ENCODE data around the gene WDR62.
"Not testable (repeated sequence)": the region's sequence is repeated elsewhere in the genome, so short reads cannot be mapped to it uniquely, and the experiment has no call there.

Gene WDR62

GRCh38 chr19:36113425-36113824 is 58.7 kb downstream of the WDR62 start:
- no peak for DNase-seq

DNA sequence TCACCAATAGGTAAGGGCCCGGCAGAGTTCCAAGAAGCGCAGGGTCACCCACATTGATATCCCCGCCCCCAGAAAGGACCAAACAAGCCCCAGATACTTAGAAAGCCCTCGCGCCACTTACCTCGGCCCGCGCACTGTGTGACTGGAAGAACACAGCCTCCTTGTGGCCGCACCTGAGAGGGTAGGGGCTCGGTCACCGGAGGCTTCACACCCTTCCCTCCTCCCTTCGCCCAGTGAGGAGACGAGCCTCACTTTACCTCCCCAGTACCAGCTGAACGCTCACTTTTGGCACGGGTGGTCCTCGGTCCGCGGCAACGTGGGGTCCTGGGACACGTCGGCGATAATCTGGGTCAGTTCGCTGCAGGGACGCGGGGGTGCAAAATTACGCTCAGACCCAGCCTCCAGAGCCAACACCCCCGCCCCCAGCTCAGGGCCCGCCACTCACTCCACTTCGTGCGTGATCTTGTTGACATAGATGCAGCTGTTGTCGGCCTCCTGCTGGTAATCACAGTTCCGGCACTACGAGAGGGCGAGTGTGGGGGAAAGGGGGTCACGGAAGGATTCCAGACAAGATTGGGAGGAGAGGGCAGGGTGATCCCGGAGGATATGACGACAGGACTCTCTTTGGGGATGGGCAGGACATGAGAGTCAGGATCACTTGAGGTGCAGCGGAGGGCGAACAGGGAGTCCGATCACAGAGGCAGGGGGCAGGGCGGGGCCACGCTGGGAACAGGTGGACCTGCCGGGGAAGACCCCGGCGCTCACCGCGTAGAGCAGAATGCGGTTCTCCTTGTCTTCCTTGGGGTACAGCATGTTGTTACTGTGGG is 59.4 kb downstream of the WDR62 start:
- DNase-seq, result no peak

DNA sequence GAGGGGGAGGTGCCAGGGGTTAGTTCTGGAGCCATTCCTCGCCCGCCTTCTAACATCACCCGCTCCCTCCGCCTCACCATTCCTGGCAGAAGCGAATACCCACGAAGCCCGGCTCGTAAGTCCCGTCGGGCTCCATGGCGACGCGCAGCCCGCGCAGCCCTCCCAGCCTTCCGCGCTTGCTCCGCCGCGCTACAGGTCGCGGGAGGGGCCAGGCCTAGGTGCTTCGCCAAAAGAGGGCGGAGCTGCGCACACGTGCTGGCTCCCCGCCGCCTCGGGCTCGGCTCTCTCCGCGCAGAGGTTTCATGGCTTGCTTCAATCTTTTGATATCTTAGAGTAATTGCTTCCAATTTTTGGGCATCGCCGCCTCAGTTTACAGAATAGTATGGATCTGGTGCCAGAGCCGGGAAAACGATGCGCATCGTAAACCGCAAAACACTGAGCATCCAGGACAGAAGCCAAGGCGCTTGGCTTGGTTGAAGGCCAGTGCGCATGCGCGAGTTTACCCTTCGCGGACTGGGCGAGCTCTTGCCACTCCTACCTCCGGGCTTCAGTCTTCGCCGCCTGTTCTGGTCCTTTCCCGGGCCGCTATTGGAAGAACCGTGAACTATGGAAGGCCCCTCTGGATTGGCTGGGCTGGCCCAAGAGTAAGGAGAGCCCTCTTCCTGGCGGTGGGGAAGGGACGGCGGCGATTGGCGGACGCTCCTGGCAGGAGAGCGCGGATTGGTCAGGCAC is 60.2 kb downstream of the WDR62 start, which contains the start of gene POLR2I:
POLR2I (minus strand) TSS at position 155 of the 732 bp plus-strand sequence; CDS start at position 136, 19 bp downstream.
- peak; percentile 99 for DNase-seq

- DNase-seq, result peak; percentile 95
These were observed 61.0 kb downstream of the WDR62 start, which contains the start of gene TBCB for GRCh38 chr19:36115453-36116343. Gene TBCB (plus strand): TSS chr19:36115468. CDS start chr19:36115561, 93 bp downstream.

DNA sequence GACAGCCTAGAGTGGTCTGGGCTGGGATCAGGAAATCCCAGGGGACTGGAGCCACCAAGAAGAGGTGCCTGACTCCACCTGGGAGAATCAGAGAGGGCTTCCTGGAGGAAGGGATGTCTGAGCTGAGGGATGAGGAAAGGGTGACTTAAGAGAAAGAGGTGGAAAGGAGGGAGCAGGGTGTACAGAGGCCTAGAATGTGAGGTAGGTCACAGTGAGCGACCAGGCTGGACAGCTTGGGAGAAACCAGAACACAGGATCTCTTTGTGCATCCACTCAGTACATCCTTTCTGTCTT is 61.6 kb downstream of the WDR62 start:
- no peak for DNase-seq

GRCh38 chr19:36120092-36120983 is 65.6 kb downstream of the WDR62 start:
- no peak for DNase-seq

GRCh38 chr19:36120984-36121358 is 66.3 kb downstream of the WDR62 start:
- no peak for DNase-seq

DNA sequence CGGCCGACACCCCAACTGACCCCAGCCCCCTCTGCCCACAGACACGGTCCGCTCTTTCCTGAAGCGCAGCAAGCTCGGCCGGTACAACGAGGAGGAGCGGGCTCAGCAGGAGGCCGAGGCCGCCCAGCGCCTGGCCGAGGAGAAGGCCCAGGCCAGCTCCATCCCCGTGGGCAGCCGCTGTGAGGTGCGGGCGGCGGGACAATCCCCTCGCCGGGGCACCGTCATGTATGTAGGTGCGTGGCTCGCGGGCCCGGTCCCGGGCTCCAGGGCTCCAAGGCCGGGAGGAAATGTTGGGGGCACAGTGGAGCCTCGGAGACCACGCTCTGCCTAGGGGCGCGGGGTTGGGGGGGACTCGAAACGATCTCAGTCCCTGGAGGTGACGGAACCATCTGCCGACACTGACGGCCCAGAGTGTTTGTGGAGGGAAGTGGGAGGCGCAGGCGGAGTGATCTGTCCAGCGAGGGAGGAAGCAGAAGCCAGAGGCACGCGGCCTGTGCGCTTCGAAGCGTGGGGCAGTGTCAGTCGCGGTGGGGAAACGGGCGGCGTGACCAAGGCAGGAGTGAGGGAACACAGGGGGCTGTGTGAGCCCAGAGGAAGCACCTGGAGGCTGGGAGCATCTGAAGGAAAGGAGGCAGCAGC is 66.9 kb downstream of the WDR62 start:
- DNase-seq, result no peak

GRCh38 chr19:36125557-36125956 is 70.9 kb downstream of the WDR62 start:
- no peak for DNase-seq

DNA sequence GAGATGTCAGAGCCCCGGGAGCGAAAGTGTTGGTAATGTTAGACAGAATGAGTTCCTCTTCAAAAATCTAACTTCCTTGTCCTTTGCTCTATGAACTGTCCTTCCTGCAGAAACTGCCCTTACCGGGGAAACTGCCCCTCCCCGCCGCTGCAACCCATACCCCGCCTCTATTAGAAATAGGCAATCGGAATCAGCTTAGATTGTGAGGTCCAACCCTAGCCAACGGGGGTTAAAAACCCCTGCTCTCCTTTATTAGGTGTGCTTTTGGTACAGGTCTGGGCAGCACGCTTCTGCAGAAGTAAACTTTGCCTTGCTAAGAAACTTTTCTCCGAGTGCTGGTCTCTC is 73.7 kb downstream of the WDR62 start:
- no peak for DNase-seq

GRCh38 chr19:36131221-36131620 is 76.5 kb downstream of the WDR62 start:
- DNase-seq, result not testable (repeated sequence)

DNA sequence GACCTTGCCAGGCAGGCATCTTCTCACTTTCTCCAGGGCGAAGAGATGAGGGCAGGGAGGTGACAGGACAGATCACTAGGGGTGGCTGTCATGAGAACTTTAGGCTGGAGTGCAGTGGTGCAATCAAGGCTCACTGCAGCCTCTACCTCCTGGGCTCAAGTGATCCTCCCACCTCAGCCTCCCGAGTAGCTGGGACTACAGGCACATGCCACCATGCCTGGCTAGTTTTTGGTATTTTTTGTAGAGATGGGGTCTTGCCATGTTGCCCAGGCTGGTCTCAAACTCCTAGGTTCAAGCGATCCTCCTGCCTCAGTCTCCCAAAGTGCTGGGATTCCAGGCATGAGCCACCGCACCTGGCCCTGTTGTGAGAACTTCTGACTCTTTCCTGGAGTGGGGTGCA is 80.2 kb downstream of the WDR62 start:
- not testable (repeated sequence) for DNase-seq

DNA sequence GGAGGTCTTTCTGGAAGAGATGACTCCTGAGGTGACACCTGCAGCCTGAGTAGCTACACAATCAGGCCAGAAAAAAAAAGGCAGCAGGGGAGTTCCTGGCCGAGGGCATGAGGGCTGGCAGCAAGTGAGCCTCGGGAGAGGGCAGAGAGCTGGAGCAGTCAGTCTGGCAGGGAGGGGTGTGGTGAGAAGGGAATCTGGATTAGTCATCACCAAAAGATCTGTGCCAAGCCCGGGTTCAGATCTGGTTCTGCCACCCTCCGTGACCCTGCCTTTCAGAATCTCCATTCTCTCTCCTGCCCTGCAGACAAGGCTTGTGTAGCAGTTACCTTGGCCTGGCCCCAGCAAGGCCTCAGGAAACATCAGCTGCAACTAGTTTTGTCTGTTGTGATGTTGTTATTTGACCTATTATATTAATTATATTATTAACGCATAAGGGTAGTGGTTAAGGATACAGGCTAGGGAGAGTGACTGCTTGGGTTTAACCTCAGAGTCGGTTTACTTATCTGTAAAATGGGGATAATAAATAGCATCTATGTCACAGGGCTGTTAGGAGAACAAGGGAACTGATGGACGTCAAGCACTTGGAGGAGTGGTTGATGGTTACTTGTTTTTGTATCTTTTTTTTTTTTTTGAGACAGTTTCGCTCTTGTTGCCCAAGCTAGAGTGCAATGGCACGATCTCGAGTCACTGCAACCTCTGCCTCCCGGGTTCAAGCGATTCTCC is 82.4 kb downstream of the WDR62 start:
- DNase-seq, result no peak

- no peak for DNase-seq
These were observed 84.4 kb downstream of the WDR62 start for GRCh38 chr19:36139120-36139472.

DNA sequence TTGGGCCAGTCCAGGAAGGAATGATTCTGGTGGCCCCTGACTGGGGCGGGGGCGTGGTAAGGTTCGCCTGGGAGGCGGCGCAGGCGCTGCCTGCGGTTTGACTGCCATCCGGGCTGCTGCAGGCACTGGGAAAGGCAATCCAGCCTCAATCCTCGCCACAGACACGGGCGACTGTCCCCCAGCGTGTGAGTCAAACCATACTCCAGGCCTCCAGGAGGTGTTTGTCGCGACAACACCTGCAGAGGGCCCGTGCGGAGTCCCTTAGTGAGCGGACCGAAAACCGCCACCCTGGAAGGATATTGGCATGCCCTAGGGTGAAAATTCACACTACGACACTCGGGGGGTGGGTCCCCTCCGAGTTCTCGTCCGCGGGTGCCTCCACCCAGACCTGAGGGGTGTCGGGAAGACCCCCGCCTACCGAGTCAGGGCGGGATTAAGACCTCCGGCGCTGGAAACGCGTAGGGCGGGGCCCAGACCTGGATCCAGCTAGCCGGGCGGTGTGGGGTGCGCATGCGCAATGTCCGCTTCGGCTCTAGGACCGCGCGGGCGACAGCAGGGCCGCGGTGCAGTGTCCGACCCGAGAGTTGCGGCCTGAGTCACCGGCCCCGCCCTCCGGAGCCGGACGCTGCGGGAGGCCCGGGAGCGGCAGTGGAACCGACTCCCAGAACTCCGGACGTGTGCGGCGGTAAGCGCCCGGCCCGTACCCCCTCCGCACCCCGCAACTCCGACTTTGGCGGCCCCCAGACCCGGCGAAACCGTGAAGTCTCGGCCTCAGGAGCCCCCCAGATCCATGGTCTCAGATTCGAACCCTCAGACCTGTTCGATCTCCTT is 85.0 kb downstream of the WDR62 start, which contains the start of gene CAPNS1:
CAPNS1 (plus strand) TSS at position 594 of the 831 bp plus-strand sequence. CDS start 946 bp downstream, outside the sequence.
- DNase-seq, result peak; percentile 97

- peak; percentile 77 for DNase-seq
These were observed 85.8 kb downstream of the WDR62 start for GRCh38 chr19:36140304-36141038.

DNA sequence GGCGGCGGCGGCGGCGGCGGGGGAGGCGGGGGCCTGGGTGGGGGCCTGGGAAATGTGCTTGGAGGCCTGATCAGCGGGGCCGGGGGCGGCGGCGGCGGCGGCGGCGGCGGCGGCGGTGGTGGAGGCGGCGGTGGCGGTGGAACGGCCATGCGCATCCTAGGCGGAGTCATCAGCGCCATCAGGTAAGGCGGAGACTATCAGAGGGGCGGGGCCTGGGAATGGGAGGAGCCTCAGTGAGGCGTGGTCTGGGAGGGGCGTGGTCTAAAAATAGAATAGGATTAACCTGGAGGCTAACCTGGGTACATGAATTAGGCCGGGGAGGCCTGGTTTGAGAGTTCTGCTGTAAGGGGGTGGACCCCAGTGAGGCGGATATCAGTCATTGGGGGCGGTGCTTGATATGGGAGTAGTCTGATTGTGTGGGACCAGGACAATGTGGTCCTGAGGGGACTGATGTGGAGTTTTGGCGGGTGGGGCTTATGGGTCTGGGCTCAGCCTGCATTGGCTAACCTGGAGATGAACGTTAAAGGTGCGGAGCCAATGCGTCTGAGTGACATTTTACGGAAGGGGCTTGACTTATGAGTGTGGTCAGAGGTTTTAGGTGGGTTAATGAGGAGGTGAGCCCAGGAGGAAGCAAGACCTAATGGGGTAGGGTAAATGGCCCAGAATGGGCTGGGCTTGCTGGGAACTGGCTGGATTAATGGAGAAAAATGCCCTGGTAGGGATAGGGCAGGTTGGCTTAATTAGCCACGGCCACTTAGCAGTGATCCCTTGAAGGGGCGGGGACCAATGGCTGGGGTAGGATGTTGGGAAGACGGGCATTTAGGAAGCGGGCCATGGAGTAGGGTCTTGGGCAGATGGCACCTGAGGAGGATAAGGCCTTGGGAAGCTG is 86.6 kb downstream of the WDR62 start:
- DNase-seq, result peak; percentile 96

DNA sequence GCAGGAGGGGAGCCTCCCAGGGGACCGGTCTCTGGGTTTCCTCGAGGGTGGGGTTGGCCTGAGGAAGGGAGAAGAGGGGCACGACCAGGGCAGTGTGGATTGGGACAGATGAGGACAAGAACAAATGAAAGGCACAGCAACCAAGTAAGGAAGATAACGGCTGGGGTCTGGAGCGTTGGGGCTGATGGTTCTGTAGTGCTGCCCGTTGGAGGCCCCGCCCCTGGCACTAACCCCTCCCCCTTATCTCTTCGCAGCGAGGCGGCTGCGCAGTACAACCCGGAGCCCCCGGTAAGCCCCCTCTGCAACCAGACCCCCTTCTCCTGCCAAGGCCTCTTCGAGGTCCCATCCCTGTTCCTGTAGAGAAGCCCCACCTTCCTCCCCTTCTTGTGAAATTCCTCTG is 87.3 kb downstream of the WDR62 start:
- no peak for DNase-seq

Data from activated effector memory CD4-positive, alpha-beta T cell treated with anti-CD3 and anti-CD28 coated beads, Interleukin-2, amount 50 U/mL, for 16 hours (primary cell).